ENCODE data around the gene RASSF8.

- no peak for TF ChIP-seq CTCF (IDR thresholded peaks at IDR 0.05)
- TF ChIP-seq POLR2A (IDR thresholded peaks at IDR 0.05) = no peak
- no peak for TF ChIP-seq EP300 (IDR thresholded peaks at IDR 0.05)
- TF ChIP-seq POLR2AphosphoS5 (IDR thresholded peaks at IDR 0.05) = no peak
These were observed 73.3 kb downstream of the RASSF8 start for GRCh38 chr12:26031827-26032226.
